ENCODE data around the gene RNF144A. TPM values are rescaled to one million over a fixed set of nuclear protein-coding genes. Genes with fewer than 3 reads are reported as not detected.

Gene RNF144A
- total RNA-seq, 1 donor from 2014 or later = 23.5 TPM

DNA sequence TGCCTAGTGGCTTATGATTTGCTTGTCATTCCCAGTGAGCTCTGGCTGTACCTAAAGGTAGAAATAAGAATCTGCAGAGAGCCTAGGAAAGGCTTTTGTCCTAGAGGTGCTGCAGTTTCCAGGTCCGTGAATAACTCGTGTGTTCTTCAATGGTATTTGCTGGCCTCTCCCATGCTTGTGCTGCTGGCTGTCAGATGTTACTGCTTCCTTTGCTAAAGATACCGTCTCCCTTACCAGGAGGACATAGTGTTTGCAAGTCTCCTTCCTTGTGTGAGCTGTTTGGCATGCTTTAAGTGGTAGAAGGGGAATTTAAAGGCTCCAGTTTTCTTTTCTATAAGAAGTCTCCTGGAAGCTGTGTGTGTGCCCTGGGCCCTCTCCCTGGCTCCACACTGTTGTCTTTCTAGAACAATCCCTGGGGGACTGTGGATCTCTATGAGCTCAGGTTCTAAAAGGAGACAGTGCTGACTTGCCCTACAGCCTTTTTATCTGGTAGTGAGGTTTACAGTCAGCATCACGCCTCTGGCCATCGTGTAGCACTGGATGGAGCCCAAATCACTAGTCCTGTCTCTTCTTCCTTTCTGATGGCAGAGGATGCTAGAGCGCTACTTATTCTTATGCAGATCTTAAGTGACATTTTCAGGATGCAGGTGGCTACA lies 65.8 kb downstream of the RNF144A start:
- H3K4me3 ChIP-seq (ENCODE audit: low read depth, low read length) = no peak overlapping the region
- no peak for TF ChIP-seq CTCF (IDR thresholded peaks at IDR 0.05; ENCODE audit: insufficient read depth, low read length, poor library complexity, severe bottlenecking)
- no peak for DNase-seq (ENCODE audit: low read depth)
- no peaks in the 10 kb centered on the region for H3K36me3 ChIP-seq (ENCODE audit: control insufficient read depth, insufficient read depth, low read length)
- no peaks in the 10 kb centered on the region for H3K27me3 ChIP-seq (ENCODE audit: control insufficient read depth, insufficient read depth, low read length)

- TF ChIP-seq CTCF (IDR thresholded peaks at IDR 0.05; ENCODE audit: insufficient read depth, low read length, poor library complexity, severe bottlenecking) = no peak
- H3K4me3 ChIP-seq (ENCODE audit: low read depth, low read length) = no peak overlapping the region
- no peaks in the 10 kb centered on the region for H3K27me3 ChIP-seq (ENCODE audit: control insufficient read depth, insufficient read depth, low read length)
- no peak for DNase-seq (ENCODE audit: low read depth)
- no peaks in the 10 kb centered on the region for H3K36me3 ChIP-seq (ENCODE audit: control insufficient read depth, insufficient read depth, low read length)
These were observed 69.2 kb downstream of the RNF144A start for GRCh38 chr2:6986301-6986911.

GRCh38 chr2:6986912-6987361 lies 69.7 kb downstream of the RNF144A start:
- no peak for DNase-seq (ENCODE audit: low read depth)
- no peak overlapping the region for H3K4me3 ChIP-seq (ENCODE audit: low read depth, low read length)
- no peak for TF ChIP-seq CTCF (IDR thresholded peaks at IDR 0.05; ENCODE audit: insufficient read depth, low read length, poor library complexity, severe bottlenecking)
- no peaks in the 10 kb centered on the region for H3K27me3 ChIP-seq (ENCODE audit: control insufficient read depth, insufficient read depth, low read length)
- H3K36me3 ChIP-seq (ENCODE audit: control insufficient read depth, insufficient read depth, low read length) = no peaks in the 10 kb centered on the region

DNA sequence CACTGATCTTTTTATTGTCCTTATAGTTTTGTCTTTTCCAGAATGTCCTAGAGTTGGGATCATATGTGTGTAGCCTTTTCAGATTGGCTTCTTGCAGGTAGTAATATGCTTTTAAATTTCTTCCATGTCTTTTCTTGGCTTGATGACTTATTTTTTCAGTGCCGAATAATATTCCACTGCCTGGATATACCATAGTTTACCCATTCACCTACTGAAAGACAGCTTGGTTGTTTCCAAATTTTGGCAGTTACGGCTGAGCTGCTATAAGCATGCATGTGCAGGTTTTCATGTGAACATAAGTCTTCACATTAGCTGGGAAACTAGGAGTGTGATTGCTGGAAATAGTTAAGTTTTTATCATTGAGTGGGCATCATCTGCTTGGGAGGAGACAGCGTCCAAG lies 73.7 kb downstream of the RNF144A start:
- no peak overlapping the region for H3K4me3 ChIP-seq (ENCODE audit: low read depth, low read length)
- H3K27me3 ChIP-seq (ENCODE audit: control insufficient read depth, insufficient read depth, low read length) = no peaks in the 10 kb centered on the region
- H3K36me3 ChIP-seq (ENCODE audit: control insufficient read depth, insufficient read depth, low read length) = no peaks in the 10 kb centered on the region
- no peak for DNase-seq (ENCODE audit: low read depth)
- no peak for TF ChIP-seq CTCF (IDR thresholded peaks at IDR 0.05; ENCODE audit: insufficient read depth, low read length, poor library complexity, severe bottlenecking)

- DNase-seq (ENCODE audit: low read depth) = no peak
- Histone ChIP-seq H3K27me3 (ENCODE audit: control insufficient read depth, insufficient read depth, low read length) (no peaks in the 10 kb centered on the region), H3K36me3 (ENCODE audit: control insufficient read depth, insufficient read depth, low read length) (no peaks in the 10 kb centered on the region), H3K4me3 (ENCODE audit: low read depth, low read length) (no peak overlapping the region)
- no peak for TF ChIP-seq CTCF (IDR thresholded peaks at IDR 0.05; ENCODE audit: insufficient read depth, low read length, poor library complexity, severe bottlenecking)
These were observed 75.6 kb downstream of the RNF144A start for GRCh38 chr2:6992794-6993228.
